ENCODE measurements around the gene HSPA12A.

The HSPA12A gene

GRCh38 chr10:116770281-116770680 is 27.9 kb upstream of the HSPA12A start:
- DNase-seq, result no peak

- no peak for DNase-seq
Observed at GRCh38 chr10:116769791-116770190, 27.4 kb upstream of the HSPA12A start.

GRCh38 chr10:116769368-116769767 is 27.0 kb upstream of the HSPA12A start:
- no peak for DNase-seq

- DNase-seq, result no peak
Observed at GRCh38 chr10:116768786-116769185, 26.4 kb upstream of the HSPA12A start.

GRCh38 chr10:116766837-116767634 is 24.7 kb upstream of the HSPA12A start:
- DNase-seq, result no peak

- no peak for DNase-seq
Observed at GRCh38 chr10:116766241-116766827, 24.0 kb upstream of the HSPA12A start.

GRCh38 chr10:116765648-116766081 is 23.3 kb upstream of the HSPA12A start:
- no peak for DNase-seq

- no peak for DNase-seq
Observed at GRCh38 chr10:116764979-116765378, 22.6 kb upstream of the HSPA12A start.

GRCh38 chr10:116763440-116763839 is 21.1 kb upstream of the HSPA12A start:
- DNase-seq, result no peak

GRCh38 chr10:116761883-116762282 is 19.5 kb upstream of the HSPA12A start:
- DNase-seq, result no peak

- DNase-seq, result no peak
Observed at GRCh38 chr10:116760919-116761318, 18.6 kb upstream of the HSPA12A start.

GRCh38 chr10:116757246-116757645 is 14.9 kb upstream of the HSPA12A start:
- DNase-seq, result no peak

GRCh38 chr10:116756277-116756676 is 13.9 kb upstream of the HSPA12A start:
- peak; percentile 55 for DNase-seq

GRCh38 chr10:116753759-116754158 is 11.4 kb upstream of the HSPA12A start:
- DNase-seq, result no peak

GRCh38 chr10:116752969-116753665 is 10.8 kb upstream of the HSPA12A start:
- no peak for DNase-seq

- no peak for DNase-seq
Observed at GRCh38 chr10:116752563-116752962, 10.2 kb upstream of the HSPA12A start.

- DNase-seq, result no peak
Observed at GRCh38 chr10:116748471-116748870, 6.1 kb upstream of the HSPA12A start.

GRCh38 chr10:116748041-116748440 is 5.7 kb upstream of the HSPA12A start:
- no peak for DNase-seq

GRCh38 chr10:116747325-116747724 is 5.0 kb upstream of the HSPA12A start:
- DNase-seq, result no peak

GRCh38 chr10:116744885-116745284 is 2.5 kb upstream of the HSPA12A start:
- DNase-seq, result no peak

- DNase-seq, result no peak
Observed at GRCh38 chr10:116744163-116744753, 1.9 kb upstream of the HSPA12A start.

- DNase-seq, result no peak
Observed at GRCh38 chr10:116743266-116744064, 1.1 kb upstream of the HSPA12A start.

Measured in left hindlimb (tissue), 1 donor.